Suppressor macrophage treated with lipopolysaccharide for 4 hours (primary cell): ENCODE data around the gene NEMP2.
A peak's percentile ranks its signal among the peaks of the same experiment; 100 is the strongest.

ENCODE experiments used
- DNase-seq: peaks from one replicate; pipeline ENCODE4 v3.0.0-alpha.2; 2020

Gene NEMP2, protein sequence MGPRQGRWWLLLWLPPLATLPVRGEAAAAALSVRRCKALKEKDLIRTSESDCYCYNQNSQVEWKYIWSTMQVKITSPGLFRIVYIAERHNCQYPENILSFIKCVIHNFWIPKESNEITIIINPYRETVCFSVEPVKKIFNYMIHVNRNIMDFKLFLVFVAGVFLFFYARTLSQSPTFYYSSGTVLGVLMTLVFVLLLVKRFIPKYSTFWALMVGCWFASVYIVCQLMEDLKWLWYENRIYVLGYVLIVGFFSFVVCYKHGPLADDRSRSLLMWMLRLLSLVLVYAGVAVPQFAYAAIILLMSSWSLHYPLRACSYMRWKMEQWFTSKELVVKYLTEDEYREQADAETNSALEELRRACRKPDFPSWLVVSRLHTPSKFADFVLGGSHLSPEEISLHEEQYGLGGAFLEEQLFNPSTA

DNA sequence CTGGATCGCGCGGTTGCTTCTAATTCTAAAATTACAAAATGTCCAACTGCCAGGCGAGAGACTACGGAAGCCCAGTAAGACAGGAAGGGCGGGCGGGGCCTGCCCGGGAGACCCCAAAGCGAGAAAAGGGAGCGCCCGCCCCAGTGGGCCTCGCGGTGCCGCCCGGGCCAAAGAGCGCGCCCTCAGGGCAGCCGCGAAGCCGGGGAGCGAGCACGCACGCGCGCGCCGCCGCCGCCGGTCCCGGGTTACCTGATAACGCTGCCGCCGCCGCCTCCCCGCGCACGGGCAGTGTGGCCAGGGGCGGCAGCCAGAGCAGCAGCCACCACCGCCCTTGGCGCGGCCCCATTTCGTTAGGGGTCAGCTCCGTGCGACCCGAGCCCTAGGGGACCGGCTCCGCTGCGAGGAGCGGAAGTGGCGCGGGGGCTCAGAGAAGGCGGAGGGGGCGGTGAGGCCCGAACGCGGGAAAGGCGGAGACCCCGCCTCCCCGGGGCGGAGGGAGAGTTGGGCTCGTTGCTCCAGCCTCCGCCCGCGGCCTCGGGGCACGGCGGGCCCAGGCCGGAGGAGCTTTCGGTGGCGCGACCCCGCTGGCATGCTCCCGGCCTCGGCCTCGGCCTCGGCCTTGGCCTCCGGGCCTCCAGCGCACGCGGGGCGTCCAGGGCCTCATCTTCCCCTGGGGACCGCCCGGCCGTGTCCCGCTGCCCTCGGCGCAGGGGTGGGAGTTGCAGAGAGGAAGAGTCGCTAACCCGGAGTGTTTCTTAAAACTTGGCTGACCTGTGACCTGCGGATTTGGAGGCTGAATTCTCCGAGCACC, at the start of gene NEMP2:
NEMP2 (minus strand) TSS at position 413 of the 811 bp plus-strand sequence; CDS start at position 346, 67 bp downstream.
- DNase-seq = peak; percentile 76

DNA sequence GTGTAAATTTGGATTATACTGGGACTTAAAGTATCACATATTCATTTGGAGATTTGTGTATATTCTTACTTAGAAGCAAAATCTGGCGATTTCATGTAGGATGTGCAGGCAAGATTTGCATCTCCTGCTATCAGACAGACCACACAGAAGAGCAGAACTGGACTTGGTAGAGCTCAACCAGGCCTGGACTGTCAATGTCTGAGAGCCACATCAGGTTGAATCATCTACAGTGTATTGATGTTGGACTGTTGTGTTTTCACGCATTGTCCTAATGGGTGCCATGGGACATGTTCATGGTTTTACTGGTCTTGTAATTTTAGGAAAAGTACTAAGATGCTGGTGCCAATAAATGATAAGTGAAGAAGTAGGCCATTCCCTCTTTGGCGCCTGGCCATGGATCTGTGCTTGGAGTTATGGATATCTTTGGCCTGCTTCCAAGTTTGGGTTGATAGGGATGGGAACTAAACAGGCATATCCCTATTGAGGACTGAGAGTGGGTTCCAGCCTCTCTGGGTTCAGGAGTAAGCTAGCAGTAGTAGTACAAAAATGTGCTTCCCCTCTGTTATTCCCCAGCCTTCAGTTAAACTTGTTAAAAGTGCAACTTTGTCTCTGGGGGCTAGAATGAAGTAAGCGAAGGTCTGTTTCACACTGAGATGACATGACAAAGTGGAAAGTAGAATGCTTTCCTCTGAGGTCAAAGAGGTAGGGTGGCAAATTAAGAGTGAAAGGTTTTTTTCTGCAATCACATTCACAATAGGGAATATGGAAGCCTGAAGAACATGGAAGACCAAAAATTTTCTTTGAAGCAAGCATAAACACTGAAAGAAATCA, 49.2 kb upstream of the NEMP2 start:
- DNase-seq = no peak

DNA sequence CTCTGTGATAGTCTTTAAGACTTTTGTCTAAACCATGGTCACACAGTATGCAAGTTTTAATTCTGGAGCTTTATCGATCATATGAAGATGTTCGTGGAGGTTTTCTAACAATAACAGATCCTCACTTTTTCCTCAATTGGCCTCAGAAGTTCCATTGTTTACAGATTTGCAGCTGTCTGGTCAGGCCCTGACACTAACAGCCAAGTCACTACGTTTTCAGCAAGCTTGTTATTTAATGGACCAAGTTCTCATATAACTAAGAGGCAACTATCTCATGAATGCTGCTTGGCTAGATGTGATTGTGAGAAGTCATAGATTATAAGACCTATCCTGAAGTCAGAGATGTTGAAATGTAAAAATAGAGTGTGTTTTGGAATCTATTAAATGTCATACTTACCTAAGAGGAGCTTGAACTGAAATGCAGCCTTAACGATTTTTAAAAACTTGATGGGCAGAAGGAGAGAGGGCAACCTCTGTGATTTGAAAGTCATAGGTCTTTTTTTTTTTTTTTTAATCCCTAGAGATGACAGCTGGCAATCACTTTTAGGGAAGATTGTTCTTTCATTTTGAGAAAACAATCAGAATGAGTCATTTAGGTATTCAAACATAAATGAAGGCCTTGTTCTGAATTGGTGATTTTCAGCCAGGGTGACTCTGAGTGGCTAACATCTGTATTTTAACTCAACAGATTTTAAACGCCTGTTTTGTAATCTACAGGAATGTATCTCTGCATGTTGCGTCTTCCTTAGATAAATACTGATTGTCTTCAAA, 48.4 kb upstream of the NEMP2 start:
- no peak for DNase-seq

DNA sequence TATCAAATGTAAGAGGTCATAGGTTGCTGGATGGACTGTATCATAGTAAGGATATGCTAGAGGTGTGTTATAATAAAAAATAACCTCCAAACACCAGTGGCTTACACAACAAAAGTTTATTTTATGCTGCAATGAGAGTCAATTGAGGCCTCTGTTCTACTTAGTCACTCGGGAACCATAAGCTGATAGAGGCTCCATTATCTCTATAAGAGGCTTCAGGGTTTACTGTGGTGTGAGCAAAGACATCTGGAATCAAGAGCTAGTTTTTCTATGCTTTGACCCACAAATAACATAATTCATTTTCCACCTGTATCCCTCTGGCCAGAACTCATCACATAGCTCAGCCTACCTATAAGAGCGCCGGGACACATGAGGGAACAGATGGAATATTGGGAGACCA, 47.5 kb upstream of the NEMP2 start:
- DNase-seq = no peak

DNA sequence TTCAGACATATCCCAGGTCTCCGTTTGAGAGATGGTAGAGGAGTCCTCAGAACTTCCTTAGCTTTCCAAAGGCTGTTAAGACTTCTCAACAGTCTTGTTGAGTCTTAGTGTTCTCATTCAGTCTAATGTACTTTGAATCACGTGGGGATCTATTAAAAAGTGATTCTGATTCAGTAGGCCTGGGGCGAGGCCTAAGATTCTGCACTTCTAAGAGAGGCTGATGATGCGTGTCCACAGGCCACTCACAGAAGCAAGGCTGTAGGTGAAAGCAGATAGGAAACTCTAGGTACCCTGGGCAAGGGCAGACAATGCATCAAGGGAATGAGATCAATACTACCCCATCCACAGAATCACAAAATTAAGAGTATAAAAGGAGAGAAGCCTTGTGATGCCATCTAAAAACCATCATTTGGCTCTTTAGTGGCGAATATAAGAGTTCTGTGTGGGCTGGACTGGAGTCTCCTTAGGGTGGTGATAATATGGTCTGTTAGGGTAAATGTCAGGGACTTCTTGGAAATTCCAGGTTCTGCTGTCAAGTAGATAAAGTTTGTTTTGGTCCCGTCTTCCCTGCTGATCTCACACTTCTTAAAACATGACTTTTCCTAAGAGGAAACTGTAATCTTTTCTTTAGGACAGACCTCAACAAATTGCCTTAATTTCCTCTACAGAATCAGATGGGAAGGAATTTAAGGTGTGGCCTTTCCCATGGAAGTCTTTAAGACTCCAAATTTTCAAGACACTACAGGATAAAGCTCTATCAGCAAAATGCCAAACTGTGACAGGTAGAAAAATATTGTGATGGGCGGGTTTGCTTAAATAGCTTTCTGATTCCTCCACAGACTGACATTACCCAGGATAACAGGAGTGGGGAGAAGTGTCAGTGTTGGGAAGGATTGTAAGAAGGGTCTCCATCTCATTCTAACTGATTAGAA, 45.7 kb upstream of the NEMP2 start:
- no peak for DNase-seq

DNA sequence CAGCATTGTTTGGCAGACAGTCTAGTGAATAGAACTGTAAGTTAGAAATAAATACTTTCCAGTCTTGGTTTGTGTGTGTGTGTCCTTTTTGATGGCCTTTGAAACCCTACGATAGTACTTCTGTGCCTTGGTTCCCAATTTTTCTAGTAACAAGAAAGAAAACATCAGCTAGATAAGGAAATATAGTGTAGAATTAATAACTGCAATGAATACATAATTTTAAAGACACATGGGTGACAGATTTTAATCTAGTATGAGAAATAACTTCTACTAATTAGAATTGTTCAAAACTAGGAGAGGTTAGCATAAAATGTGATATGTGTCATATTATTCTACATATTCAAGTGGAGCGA, 44.5 kb upstream of the NEMP2 start:
- no peak for DNase-seq

DNA sequence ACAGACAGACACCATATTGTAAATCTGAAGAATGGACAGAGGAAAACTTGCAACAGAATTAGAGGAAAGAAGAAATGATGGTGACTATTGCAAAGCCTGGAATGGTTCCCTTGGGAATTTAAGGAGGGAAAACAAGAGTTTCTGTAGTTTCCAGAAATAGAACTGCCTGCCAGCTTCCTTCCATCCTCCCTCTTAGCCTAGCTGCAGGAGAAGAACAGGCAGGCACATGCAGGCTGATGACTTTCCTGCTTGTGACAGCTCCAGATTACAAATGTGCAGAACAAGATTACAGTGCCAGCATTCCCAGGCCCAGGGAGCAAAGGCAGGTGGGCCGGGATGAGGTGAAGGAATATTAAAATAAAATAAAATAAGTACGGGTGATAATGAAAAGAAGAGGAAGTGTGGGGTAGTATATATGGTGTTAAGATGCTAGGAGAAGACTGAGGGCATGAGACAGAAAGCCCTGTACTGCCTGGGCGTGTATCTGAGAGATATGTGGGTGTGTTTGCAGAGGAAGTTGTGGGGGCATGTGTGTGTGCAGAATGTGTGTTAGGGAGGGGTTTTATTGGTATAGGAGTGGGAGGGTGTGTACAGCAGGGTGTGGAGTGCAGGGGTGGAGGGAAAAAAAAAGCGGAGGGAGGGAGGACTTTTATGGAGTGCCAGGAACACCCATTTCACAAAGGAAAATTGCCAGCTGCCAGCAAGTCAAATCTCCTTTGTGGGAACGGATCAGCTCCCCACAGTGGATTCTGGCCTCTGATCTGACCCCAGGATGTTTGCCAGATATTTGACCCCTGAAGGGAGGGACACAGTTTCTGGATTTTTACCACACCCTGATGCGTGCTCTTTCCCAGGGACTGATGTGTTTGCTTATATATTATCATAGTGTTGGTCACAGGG, 43.9 kb upstream of the NEMP2 start:
- no peak for DNase-seq

DNA sequence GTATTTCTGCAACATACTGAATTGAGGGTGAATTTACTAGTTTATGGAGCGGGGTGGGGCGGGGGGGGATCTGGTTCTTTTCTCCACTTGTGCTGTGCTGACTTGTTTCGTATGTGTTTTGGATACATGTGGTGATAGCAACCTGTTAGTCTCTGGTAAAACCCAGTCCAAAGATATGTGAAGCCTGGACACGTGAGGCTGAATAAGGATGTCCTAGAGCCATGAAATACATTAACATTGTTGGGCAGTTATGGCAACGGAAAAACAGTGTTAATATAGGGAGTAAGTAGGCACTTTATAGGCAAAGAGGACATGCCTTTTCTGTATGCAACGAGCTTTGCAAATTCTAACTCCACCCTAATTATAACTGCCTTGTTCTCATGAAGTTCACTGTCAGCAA, 42.1 kb upstream of the NEMP2 start:
- DNase-seq = no peak

DNA sequence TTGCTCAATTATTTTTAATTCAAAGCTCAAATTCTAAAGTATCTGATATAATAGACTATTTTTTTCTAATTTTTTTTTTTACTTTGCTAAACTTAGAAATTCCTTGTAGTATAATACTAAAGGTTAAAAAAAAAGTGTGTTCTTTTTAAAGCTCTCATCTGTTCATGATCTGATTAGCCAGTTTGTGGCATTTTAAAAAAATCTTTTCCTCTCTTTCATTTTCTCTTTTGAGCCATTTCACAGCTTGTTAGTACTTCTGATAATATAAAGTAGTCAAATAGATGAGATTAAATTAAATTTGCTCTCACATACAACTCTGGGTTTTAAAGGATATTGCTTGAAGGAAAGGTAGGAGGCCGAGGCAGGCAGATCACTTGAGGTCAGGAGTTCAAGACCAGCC, 40.7 kb upstream of the NEMP2 start:
- DNase-seq = no peak

DNA sequence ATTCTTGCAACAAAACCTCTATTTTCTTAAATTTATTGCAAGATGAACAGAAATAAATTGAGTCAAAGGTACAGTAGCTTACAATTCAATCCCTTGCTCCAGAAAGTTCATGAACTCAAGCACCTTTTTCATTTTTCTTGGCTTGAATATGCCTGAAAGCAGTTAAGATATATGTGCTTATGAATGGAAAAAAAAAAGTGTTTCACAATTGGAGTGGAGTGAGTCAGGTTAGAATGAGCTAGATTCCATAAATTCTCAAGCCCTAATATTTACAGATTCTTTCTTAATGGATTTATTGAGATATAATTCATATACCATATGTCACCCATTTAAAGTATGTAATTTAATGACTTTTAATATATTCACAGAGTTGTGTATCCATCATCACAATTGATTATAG, 39.6 kb upstream of the NEMP2 start:
- no peak for DNase-seq

DNA sequence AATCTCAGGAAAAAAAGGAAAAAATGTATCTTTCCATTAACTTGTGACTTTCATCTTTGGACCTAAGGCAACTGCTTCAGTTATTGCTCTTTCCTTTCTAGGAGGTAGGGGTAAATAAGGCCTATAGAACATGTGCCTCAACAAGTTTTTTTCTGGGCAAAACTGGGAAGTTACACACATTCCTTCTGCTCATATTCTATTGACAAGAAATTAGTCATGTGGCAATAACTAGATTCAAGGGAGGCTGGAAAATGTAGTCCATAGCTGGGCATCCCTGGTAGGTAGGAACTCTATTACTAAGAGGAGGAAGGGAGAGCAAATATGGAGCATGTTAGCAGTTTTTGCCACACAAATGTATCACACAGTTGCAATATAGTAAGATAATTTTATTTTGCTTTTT, 37.7 kb upstream of the NEMP2 start:
- no peak for DNase-seq

DNA sequence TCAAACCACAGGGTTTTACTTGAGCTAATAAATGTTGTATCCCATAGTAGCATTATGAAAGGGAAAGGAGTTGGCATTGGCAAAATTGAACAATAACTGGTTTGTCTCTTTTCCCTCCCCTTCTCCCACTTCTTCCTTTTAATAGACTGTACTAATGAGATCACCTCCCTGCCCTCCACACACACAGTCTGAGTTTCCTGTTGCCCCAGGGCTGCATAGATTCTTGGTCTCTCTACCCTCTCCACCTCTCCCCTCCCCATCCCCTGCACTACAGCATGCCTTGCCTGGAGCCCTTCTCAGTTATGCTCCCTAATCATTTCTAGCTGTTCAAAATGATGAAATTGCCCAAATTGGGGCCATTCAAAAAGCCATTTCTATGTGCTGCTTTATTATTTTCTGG, 37.2 kb upstream of the NEMP2 start:
- DNase-seq = peak; percentile 24

DNA sequence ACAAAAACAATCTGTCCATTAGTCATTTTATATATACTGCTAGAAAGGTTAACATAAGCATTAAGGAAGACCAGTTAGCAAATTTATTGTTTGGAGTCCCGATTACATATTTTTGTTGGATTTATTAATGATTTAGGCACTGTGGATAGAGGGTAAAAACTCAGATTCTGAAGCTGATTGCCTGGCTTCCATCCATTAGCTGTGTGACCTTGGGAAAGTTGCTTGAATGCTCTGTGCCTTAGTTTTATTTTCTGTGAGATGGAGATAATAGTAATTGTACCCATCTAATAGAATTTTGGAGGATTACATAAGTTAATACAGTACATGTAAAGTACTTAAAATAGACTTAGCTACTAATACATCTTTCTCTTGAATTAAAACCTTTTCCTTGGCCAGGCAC, 36.3 kb upstream of the NEMP2 start:
- no peak for DNase-seq

DNA sequence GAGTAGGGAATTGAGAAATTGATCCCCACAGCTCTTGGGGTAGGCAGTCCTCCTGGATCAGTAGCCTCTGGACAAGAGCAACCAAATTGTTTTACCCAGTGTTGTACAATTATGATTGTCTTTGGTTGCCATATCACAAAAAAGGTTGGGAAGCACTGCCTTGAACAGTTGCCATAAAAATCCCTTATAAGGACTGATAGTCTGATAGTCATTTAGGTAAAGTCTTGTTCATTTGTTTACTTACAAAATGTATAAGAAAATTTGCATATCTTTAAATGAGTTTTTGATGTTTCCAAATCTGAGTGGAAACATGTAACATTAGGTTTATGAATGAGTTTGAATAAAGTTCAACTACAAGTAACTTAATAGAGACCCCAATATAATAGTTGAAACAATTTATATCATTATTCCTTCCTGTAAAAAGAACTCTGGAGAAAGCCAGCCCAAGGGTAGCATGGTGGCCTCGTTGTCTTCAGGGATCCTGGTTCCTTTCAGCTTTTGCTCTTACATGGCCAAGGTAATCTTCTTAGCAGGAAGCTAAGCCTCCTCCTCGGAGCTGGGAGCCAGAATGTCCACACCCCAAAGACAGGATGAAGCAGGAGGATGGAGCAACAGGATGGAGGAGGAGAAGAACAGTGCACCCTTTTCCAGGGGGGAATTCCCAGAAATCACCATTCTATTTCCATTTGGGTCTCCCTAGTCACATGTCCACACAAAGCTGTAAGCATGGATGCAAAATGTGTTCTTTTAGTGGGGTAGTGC, 35.7 kb upstream of the NEMP2 start:
- no peak for DNase-seq

DNA sequence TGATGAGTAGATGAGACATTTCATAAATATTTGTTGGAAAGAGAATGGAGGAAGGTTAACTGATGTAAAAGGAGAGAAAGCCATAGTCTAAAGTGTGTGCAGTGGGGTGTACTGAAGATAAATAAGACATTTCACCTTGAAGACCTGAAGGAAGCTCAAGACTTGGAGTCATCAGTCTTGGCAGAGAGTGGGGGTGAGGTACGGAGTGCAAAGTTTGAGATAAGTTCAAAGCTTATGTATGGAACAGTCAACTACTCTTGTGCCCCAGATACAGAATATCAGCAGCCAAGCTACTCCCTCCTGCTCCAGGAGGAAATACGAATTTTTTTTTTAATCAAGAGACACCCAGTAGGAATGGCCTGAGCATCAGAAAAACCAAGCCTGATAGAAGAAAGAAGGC, 30.3 kb upstream of the NEMP2 start:
- DNase-seq = no peak

DNA sequence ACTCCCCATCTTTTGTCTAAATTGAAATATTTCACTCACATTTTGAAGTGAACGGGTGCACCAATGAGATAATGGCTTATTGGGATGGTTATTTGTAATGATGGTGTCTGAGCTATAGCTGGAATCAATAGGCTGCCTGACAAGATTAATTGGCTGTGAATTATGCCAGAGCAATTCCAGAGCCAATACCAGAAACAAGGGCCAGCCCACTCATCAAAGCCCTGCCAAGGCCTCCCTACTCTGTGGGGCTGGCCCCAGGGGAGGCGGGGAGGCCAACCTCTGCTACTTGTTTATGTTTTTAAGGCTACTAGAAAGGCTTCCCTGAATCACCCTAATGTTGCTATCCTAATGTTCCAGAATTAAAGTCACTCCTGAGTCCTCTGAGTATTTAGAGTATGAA, 29.1 kb upstream of the NEMP2 start:
- no peak for DNase-seq

DNA sequence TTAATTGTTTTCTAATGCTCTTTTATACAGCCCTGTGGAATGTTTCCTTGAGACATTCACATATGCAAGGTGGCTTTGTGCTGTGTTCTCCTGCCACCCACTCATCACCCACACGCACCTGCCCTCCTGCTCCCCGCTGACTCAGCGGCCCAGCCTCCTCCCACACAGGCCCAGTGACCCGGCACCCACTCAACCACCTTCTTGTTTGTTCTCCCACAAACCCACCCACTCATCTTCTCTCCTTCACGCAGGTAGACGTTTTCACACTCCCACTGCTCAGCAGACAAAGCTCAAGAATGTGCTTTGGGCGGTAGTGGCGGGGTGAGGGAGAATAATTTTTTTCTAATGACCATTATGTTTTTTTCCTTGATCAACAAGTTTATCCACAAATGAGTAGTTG, 28.6 kb upstream of the NEMP2 start:
- no peak for DNase-seq

DNA sequence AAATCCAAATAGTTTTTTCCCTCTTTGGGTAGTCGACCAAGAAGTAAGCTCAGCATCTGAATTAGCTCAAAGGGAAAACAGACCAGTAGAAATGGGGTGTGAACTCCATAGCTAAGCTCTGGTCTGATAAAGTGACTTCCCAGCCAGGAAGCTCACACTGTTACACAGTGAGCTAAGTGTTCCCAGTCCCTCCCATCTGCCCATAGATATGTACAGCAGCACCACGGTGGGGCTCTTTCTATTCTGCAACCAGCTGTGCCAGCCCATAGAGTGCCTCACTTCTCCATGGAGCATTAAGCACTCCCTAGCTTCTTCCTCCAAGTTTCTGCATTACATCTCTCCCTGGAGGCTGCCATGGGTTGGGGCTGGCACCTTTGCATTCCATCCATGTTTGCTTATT, 27.6 kb upstream of the NEMP2 start:
- no peak for DNase-seq

DNA sequence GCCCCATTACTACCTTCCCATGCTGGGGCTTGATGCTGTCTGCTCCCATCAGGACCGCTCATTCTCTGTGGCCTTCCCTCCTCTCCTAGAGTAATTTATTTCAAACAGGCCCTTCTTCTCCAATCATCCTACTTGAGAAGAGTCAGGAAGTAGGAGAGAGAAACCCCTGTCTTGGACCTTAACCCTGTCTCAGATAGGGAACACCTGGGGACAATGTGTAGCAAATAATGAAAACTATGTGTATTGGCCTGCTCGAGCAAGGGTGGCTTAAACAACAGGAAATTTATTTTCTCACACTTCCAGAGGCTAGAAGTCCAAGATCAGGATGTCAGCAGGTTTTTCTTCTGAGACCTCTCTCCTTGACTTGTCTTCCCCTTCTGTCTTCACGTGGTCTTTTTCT, 26.6 kb upstream of the NEMP2 start:
- DNase-seq = no peak
